ENCODE results near the gene GGT1. TPM values are rescaled to one million over a fixed set of nuclear protein-coding genes. Genes with fewer than 3 reads are reported as not detected.

The GGT1 gene
- total RNA-seq, 4 donors from 2014 or later, result 1.5 to 6.9 (median 4.2) TPM

DNA sequence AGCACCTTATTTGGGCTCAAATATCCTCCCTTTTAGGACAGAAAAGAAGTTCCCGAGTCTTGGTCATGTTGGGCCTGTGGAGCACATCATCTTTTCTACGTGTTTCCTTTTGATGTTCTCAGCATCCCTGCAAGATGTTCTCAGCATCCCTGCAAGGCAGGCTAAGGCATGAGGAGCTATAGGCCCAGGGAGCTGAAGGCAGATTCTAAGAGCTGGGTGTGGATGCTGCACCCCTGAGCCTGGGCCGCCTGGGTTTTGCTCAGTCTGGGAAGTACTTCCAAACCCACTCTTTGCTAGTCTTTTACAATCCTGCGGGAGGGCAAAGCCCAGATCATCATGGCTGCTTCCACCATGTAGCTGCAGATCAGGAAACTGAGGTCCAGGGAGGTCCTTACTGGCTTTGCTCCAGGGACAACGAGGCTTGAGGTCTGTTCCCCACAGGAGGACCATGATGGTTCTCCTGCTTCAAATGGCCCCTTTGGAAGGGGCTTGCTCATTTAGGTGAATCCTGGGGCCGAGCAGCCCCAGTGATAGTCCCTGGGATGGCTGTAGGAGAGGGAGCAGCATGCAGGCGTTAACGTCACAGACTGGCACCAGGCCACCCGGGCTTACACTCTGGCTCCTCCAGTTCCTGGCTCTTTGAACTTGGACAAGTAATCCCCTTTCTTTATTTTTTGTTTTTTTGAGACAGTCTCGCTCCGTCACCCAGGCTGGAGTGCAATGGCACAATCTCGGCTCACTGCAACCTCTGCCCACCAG is 20.8 kb upstream of the GGT1 start:
- no peak overlapping the region for H3K4me3 ChIP-seq (ENCODE audit: low read depth, poor library complexity, severe bottlenecking)
- no peak for DNase-seq (ENCODE audit: low spot score in 2 of 2)
- TF ChIP-seq CTCF (IDR thresholded peaks at IDR 0.05), result no peak
- intact Hi-C loops (cut with DNase I; ENCODE audit: low total_unique reads), result no loop called here
- 79 to 89% methylated on average over 12 of the region's 12 CpGs for WGBS, 2 donors

DNA sequence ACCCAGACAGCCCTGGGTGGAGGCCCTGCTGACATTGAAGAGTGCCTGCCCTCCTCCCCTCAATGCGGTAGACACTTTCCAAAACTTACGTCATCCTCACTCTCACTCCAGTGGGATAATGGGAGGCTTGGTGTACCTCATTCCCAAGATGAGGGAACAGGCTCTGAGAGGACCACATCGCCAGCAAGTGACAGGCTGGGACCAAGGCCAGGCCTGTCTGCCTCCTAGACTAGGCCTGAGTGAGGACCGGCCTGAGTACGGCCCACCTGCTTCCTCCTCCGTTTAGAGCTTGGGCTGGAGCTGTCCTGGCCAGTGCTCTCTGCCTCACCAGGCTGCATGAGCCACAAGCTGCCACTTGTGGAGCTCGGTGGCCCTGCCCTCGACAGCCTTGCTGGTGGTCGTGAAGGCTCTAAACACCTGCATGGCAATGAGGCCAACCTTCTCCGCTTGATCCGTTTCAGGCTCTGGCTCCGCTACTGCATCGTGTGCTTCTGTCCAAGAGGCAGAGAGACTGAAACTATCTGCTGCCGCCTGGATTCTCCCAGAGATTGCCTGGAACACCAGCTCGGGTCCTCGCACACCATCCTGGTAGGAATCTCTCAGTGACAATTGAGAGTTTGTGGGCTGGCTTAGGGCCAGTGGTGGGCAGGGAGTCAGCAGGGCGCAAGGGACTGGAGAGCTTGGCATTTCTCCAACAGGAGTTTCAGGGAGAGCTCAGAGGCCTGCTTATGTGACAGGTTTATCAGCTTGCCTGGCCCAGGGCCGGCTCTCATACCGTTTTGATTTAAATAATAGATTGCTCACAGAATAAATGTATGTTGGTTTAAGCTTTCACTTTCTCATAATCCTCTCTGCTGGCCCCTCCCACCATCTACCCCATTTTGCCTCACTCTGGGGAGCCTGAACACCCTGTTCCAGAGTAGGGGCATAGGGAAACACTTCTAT is 19.5 kb upstream of the GGT1 start:
- DNase-seq (ENCODE audit: low spot score in 2 of 2), result no peak
- H3K4me3 ChIP-seq (ENCODE audit: low read depth, poor library complexity, severe bottlenecking), result no peak overlapping the region

DNA sequence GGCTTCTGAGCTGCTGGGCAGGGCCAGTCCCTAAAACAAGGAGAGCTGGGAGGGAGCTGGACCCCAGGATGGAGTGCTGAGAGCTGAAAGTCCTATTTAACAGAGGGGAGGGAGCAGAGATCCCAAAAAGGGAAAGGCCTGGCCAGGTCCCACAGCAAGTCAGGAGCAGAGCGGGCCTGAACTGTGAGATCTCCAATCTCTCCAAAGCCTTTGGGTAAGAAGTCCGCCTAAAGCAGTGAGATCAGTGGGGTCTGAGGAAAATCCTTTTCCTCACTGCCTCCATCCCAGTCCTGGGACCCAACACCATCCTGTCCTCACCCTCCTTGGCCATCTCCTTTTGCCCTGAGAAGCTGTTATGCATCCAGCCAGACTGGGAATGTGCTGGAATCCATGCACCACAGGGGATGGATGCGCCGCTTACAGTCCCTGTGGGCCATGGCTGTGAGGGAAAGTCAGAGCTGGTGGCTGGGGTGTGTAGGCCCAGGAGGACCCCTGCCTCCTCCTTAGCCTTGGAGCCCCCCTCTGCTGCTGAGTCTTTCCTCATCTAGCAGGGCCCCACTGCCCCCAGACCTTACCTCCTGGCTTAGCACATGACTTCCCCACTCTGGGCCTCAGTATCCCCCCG is 18.7 kb upstream of the GGT1 start:
- no peak for TF ChIP-seq POLR2A (IDR thresholded peaks at IDR 0.05)
- TF ChIP-seq CTCF (IDR thresholded peaks at IDR 0.05), result no peak
- intact Hi-C loops (cut with DNase I; ENCODE audit: low total_unique reads), result no loop called here
- DNase-seq (ENCODE audit: low spot score in 2 of 2), result no peak
- H3K4me3 ChIP-seq (ENCODE audit: low read depth, poor library complexity, severe bottlenecking), result no peak overlapping the region
- WGBS, 2 donors, result 92 to 95% methylated on average over 5 of the region's 5 CpGs

More for the DNA sequence above, 19.5 kb upstream of the GGT1 start:
- TF ChIP-seq CTCF (IDR thresholded peaks at IDR 0.05), result no peak
- intact Hi-C loops (cut with DNase I; ENCODE audit: low total_unique reads), result no loop called here
- WGBS, 2 donors, result 38 to 41% methylated on average over 16 to 19 of the region's 19 CpGs

DNA sequence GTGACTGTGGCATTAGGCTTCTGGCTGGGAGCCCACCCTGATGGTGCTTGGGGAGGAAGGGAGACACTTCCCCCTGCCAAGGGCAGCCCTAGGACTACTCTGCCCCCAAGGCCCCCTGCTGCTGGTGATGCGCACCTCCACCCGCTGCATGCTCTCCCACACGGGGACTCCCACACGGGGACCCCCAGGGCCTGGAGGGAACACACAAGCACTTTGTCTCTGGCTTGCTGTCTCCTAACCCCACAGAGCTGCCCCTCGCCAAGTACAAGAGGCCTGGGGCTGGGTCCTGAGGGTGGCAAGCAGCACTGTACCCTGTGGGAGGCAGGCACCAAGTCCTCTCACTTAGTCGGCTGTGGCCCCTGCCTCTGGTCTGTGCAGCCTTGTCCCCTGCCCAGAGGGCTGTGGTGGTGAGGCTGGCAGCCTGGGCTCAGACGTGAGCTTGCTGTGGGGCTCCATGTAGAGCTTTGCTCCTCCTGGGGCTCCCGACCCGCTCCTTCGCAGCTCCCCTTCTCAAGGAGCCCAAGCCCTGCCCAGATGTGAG is 18.1 kb upstream of the GGT1 start:
- no peak overlapping the region for H3K4me3 ChIP-seq (ENCODE audit: low read depth, poor library complexity, severe bottlenecking)
- DNase-seq (ENCODE audit: low spot score in 2 of 2), result no peak
- TF ChIP-seq POLR2A (IDR thresholded peaks at IDR 0.05) (no peak), CTCF (IDR thresholded peaks at IDR 0.05) (no peak)
- intact Hi-C loops (cut with DNase I; ENCODE audit: low total_unique reads), result no loop called here
- WGBS, 2 donors, result 82 to 87% methylated on average over 10 of the region's 10 CpGs

DNA sequence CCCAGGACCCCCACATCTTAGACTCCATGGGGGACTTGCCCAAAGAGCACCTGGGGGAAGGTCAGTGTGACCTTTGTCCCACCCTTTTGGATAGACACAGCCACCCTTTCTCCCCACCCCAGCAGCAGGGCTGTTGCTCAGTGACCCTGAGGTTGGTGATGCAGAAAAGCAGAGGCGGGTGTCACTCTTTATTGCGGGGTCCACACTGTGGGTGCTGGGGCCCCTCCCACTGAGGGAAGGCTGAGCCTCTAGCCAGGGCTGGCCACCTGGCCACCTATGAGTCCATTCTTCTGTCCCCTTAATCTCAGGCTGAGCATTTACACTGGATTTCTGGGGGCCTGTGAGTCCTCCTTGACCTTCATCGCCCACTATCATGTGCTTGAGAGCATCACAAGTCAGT is 17.5 kb upstream of the GGT1 start:
- 100% methylated on average over 3 of the region's 3 CpGs for whole genome bisulfite sequencing, 2 donors
- intact Hi-C loops (cut with DNase I; ENCODE audit: low total_unique reads), result no loop called here
- no peak overlapping the region for H3K4me3 ChIP-seq (ENCODE audit: low read depth, poor library complexity, severe bottlenecking)
- no peak for DNase-seq (ENCODE audit: low spot score in 2 of 2)
- TF ChIP-seq CTCF (IDR thresholded peaks at IDR 0.05) (no peak), POLR2A (IDR thresholded peaks at IDR 0.05) (no peak)
